ENCODE data around the gene STPG4.

- TF ChIP-seq CTCF (conservative IDR thresholded peaks at IDR 0.05) = no peak
- TF ChIP-seq ZFX (IDR thresholded peaks at IDR 0.05) = no peak
Observed at GRCh38 chr2:47097563-47097962, 57.5 kb downstream of the STPG4 start.
